Neural progenitor cell (in vitro differentiated cells): ENCODE measurements around the gene MIPEP. TPM values are rescaled to one million over a fixed set of nuclear protein-coding genes. Genes with fewer than 3 reads are reported as not detected.

ENCODE experiments used
- DNase-seq: peaks from one replicate; pipeline ENCODE4 v3.0.0-alpha.2; 2016; ENCODE audit warnings: low spot score
- H2AFZ ChIP-seq: fragments of 200-600 bp; sonication (generic); replicated peaks from 2 replicates; pipeline ENCODE4 v1.6.1; 2016; ENCODE audit warnings: antibody characterized with exemption
- H3F3A ChIP-seq: fragments of 200-600 bp; sonication (generic); 2 replicates; pipeline ENCODE4 v1.6.1; 2016; ENCODE audit warnings: antibody characterized with exemption, low read depth
- H3K27ac ChIP-seq: fragments of 200-600 bp; sonication (generic); 2 replicates; pipeline ENCODE4 v1.5.1; 2016; ENCODE audit warnings: mild to moderate bottlenecking
- H3K27me3 ChIP-seq: fragments of 200-600 bp; sonication (generic); 2 replicates; pipeline ENCODE4 v1.6.1; 2016; ENCODE audit warnings: mild to moderate bottlenecking, moderate library complexity
- H3K36me3 ChIP-seq: fragments of 200-600 bp; sonication (generic); 2 replicates; pipeline ENCODE4 v1.5.1; 2016
- H3K4me1 ChIP-seq: fragments of 200-600 bp; sonication (generic); 2 replicates; pipeline ENCODE4 v1.6.1; 2016; ENCODE audit warnings: mixed run types
- H3K4me2 ChIP-seq: fragments of 200-600 bp; sonication (generic); 2 replicates; pipeline ENCODE4 v1.6.1; 2016
- H3K4me3 ChIP-seq: fragments of 200-600 bp; sonication (generic); 2 replicates; pipeline ENCODE4 v1.5.1; 2016
- H3K79me2 ChIP-seq: fragments of 200-600 bp; sonication (generic); 2 replicates; pipeline ENCODE4 v1.6.1; 2016; ENCODE audit warnings: low read depth
- H3K9ac ChIP-seq: fragments of 200-600 bp; sonication (generic); 2 replicates; pipeline ENCODE4 v1.6.1; 2016
- H3K9me3 ChIP-seq: fragments of 200-600 bp; sonication (generic); 2 replicates; pipeline ENCODE4 v1.5.1; 2016; ENCODE audit warnings: low read depth
- H4K20me1 ChIP-seq: fragments of 200-600 bp; sonication (generic); 2 replicates; pipeline ENCODE4 v1.6.1; 2016; ENCODE audit warnings: low read depth
- H3K27ac Mint-ChIP-seq: 3 replicates; pipeline ENCODE4 v1.8.0; 2021; ENCODE audit warnings: mixed read lengths
- H3K27me3 Mint-ChIP-seq: 2 replicates; pipeline ENCODE4 v1.8.0; 2022; ENCODE audit warnings: low read depth, mild to moderate bottlenecking, inconsistent platforms, moderate library complexity, mixed read lengths; ENCODE audit not compliant: insufficient read depth
- H3K36me3 Mint-ChIP-seq: 3 replicates; pipeline ENCODE4 v1.8.0; 2021; ENCODE audit warnings: mixed read lengths
- H3K4me1 Mint-ChIP-seq: 3 replicates; pipeline ENCODE4 v1.8.0; 2021; ENCODE audit warnings: mixed read lengths
- H3K4me3 Mint-ChIP-seq: 3 replicates; pipeline ENCODE4 v1.8.0; 2021; ENCODE audit warnings: mild to moderate bottlenecking, moderate library complexity, mixed read lengths
- H3K9me3 Mint-ChIP-seq: 3 replicates; pipeline ENCODE4 v1.8.0; 2020; ENCODE audit warnings: mixed read lengths
- EZH2 ChIP-seq: fragments of 200-600 bp; sonication (generic); IDR thresholded peaks from 2 replicates; pipeline ENCODE4 v1.6.1; 2017; ENCODE audit warnings: antibody characterized with exemption, mild to moderate bottlenecking, moderate library complexity
- EZH2phosphoT487 ChIP-seq: fragments of 200-600 bp; sonication (generic); IDR thresholded peaks from 2 replicates; pipeline ENCODE4 v1.6.1; 2017; ENCODE audit warnings: antibody characterized with exemption
- total RNA-seq: library from RNA; depleted of rRNA; stranded (reverse); fragments of >200 nt; gene quantifications from 2 replicates; pipeline ENCODE4 v1.2.3, GENCODE V29; 2015; ENCODE audit warnings: low replicate concordance
- TF ChIP-seq, protein P1 (sequence below): fragments of 200-600 bp; sonication (generic); IDR thresholded peaks from 2 replicates; pipeline ENCODE4 v1.5.1; 2017; ENCODE audit warnings: antibody characterized with exemption, mild to moderate bottlenecking

Gene MIPEP
- total RNA-seq, 1 donor from 2014 or later: 22.8 TPM

- no peak for TF ChIP-seq EZH2phosphoT487
- TF ChIP-seq EZH2: no peak
- TF ChIP-seq, protein P1, sequence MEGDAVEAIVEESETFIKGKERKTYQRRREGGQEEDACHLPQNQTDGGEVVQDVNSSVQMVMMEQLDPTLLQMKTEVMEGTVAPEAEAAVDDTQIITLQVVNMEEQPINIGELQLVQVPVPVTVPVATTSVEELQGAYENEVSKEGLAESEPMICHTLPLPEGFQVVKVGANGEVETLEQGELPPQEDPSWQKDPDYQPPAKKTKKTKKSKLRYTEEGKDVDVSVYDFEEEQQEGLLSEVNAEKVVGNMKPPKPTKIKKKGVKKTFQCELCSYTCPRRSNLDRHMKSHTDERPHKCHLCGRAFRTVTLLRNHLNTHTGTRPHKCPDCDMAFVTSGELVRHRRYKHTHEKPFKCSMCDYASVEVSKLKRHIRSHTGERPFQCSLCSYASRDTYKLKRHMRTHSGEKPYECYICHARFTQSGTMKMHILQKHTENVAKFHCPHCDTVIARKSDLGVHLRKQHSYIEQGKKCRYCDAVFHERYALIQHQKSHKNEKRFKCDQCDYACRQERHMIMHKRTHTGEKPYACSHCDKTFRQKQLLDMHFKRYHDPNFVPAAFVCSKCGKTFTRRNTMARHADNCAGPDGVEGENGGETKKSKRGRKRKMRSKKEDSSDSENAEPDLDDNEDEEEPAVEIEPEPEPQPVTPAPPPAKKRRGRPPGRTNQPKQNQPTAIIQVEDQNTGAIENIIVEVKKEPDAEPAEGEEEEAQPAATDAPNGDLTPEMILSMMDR: no peak
- Mint-ChIP-seq H3K4me3 (no peak overlapping the region), H3K36me3 (no peaks in the 10 kb centered on the region), H3K27me3 (peaks cover 5% of the 10 kb centered on the region), H3K4me1 (peaks cover 9% of the 10 kb centered on the region), H3K9me3 (peaks cover 6% of the 10 kb centered on the region), H3K27ac (no peak overlapping the region)
- Histone ChIP-seq H3K4me1 (peaks cover 9% of the 10 kb centered on the region), H3F3A (no peaks in the 10 kb centered on the region), H3K27me3 (no peaks in the 10 kb centered on the region), H3K27ac (no peak overlapping the region), H3K4me2 (no peak overlapping the region), H3K4me3 (no peak overlapping the region), H3K79me2 (no peaks in the 10 kb centered on the region), H4K20me1 (no peaks in the 10 kb centered on the region), H3K9me3 (no peaks in the 10 kb centered on the region), H3K9ac (no peak overlapping the region), H3K36me3 (no peaks in the 10 kb centered on the region), H2AFZ (no peak overlapping the region)
- DNase-seq: no peak
Measured at GRCh38 chr13:23695196-23695595, 194.0 kb downstream of the MIPEP start.

- H3K27me3 Mint-ChIP-seq: peaks cover 5% of the 10 kb centered on the region
- H3K27ac Mint-ChIP-seq: no peak overlapping the region
Measured at GRCh38 chr13:23692816-23693215, 196.4 kb downstream of the MIPEP start.

GRCh38 chr13:23690668-23691067, 198.5 kb downstream of the MIPEP start:
- Mint-ChIP-seq H3K4me1 (peaks cover 10% of the 10 kb centered on the region), H3K4me3 (no peak overlapping the region), H3K27me3 (no peaks in the 10 kb centered on the region), H3K9me3 (peaks cover 10% of the 10 kb centered on the region), H3K36me3 (no peaks in the 10 kb centered on the region), H3K27ac (no peak overlapping the region)
- H4K20me1 ChIP-seq: no peaks in the 10 kb centered on the region
- no peak overlapping the region for H3K4me2 ChIP-seq
- H3K4me3 ChIP-seq: no peak overlapping the region
- no peaks in the 10 kb centered on the region for H3F3A ChIP-seq
- H2AFZ ChIP-seq: no peak overlapping the region
- no peaks in the 10 kb centered on the region for H3K4me1 ChIP-seq
- no peak for DNase-seq
- TF ChIP-seq EZH2: no peak
- TF ChIP-seq, protein P1: no peak
- TF ChIP-seq EZH2phosphoT487: no peak
- no peaks in the 10 kb centered on the region for H3K79me2 ChIP-seq
- no peak overlapping the region for H3K27ac ChIP-seq
- no peaks in the 10 kb centered on the region for H3K27me3 ChIP-seq
- no peaks in the 10 kb centered on the region for H3K36me3 ChIP-seq
- no peak overlapping the region for H3K9ac ChIP-seq
- H3K9me3 ChIP-seq: no peaks in the 10 kb centered on the region

More at GRCh38 chr13:23692816-23693215, 196.4 kb downstream of the MIPEP start:
- no peaks in the 10 kb centered on the region for H3K79me2 ChIP-seq
- H3K36me3 ChIP-seq: no peaks in the 10 kb centered on the region
- H3K4me1 ChIP-seq: peaks cover 9% of the 10 kb centered on the region
- DNase-seq: no peak
- H3K4me1 Mint-ChIP-seq: peaks cover 16% of the 10 kb centered on the region
- no peaks in the 10 kb centered on the region for H4K20me1 ChIP-seq
- TF ChIP-seq EZH2phosphoT487 (no peak), EZH2 (no peak)
- TF ChIP-seq, protein P1: no peak
- H2AFZ ChIP-seq: no peak overlapping the region
- peaks cover 6% of the 10 kb centered on the region for H3K9me3 Mint-ChIP-seq
- H3K9ac ChIP-seq: no peak overlapping the region
- no peaks in the 10 kb centered on the region for H3K9me3 ChIP-seq
- H3K4me3 ChIP-seq: no peak overlapping the region
- H3K27me3 ChIP-seq: no peaks in the 10 kb centered on the region
- H3K36me3 Mint-ChIP-seq: no peaks in the 10 kb centered on the region
- no peak overlapping the region for H3K27ac ChIP-seq
- H3F3A ChIP-seq: no peaks in the 10 kb centered on the region
- no peak overlapping the region for H3K4me2 ChIP-seq
- H3K4me3 Mint-ChIP-seq: no peak overlapping the region
